RPMI7951 (cell line): ENCODE data around the gene ALPK3. TPM values are rescaled to one million over a fixed set of nuclear protein-coding genes. Genes with fewer than 3 reads are reported as not detected.

Experiments used
- DNase-seq: peaks from one replicate; pipeline ENCODE4 v3.0.0-alpha.2; 2012; ENCODE audit warnings: low read depth
- total RNA-seq: library from RNA; depleted of rRNA; stranded (reverse); fragments of >200 nt; shearing (Covaris generic); gene quantifications from 2 replicates; pipeline ENCODE4 v1.2.3, GENCODE V29; 2014; rRNA removed

Gene ALPK3, protein sequence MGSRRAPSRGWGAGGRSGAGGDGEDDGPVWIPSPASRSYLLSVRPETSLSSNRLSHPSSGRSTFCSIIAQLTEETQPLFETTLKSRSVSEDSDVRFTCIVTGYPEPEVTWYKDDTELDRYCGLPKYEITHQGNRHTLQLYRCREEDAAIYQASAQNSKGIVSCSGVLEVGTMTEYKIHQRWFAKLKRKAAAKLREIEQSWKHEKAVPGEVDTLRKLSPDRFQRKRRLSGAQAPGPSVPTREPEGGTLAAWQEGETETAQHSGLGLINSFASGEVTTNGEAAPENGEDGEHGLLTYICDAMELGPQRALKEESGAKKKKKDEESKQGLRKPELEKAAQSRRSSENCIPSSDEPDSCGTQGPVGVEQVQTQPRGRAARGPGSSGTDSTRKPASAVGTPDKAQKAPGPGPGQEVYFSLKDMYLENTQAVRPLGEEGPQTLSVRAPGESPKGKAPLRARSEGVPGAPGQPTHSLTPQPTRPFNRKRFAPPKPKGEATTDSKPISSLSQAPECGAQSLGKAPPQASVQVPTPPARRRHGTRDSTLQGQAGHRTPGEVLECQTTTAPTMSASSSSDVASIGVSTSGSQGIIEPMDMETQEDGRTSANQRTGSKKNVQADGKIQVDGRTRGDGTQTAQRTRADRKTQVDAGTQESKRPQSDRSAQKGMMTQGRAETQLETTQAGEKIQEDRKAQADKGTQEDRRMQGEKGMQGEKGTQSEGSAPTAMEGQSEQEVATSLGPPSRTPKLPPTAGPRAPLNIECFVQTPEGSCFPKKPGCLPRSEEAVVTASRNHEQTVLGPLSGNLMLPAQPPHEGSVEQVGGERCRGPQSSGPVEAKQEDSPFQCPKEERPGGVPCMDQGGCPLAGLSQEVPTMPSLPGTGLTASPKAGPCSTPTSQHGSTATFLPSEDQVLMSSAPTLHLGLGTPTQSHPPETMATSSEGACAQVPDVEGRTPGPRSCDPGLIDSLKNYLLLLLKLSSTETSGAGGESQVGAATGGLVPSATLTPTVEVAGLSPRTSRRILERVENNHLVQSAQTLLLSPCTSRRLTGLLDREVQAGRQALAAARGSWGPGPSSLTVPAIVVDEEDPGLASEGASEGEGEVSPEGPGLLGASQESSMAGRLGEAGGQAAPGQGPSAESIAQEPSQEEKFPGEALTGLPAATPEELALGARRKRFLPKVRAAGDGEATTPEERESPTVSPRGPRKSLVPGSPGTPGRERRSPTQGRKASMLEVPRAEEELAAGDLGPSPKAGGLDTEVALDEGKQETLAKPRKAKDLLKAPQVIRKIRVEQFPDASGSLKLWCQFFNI (N-terminal part only)
- total RNA-seq: 0.10 and 0.12 TPM in 2 replicates

DNA sequence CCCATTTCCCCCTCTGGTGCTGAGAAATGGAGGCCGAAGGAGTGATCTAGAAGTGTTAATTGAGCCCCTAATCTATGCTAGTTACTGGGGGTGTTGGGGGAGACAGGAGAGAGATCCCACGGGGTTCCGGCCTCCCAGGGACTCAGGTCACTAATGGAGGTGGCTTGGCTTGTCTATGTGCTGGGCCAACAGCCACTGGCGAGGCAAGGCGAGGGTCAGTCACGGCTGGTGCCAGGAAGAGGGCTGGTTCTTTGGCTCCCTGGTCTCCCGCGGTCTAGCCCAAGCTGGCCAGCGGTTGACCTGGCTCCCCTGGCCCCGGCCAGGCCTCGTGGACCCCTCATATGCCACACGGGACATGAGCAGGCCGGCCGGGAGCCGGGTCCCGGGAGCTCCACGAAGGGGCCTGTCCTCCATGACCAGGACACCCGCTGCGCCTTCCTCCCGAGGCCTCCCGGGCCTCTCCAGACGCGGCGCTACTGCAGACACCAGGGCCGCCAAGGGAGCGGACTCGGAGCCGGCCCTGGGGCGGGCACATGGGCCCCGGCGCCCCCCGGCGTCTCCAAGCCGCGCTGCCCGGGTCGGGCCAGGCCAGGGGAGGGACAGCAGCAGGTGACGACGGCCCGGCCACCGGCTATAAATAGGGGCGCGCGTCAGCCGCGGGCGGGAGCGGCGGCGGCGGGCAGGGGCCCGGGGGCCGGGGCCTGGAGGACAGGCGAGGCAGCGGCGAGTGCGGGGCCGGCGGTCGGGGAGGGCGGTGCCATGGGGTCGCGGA lies at the start of gene ALPK3:
Gene ALPK3, plus strand, starts transcription at position 663 of the 772 bp plus-strand sequence. Its CDS starts 97 bp downstream, at position 760.
- no peak for DNase-seq

DNA sequence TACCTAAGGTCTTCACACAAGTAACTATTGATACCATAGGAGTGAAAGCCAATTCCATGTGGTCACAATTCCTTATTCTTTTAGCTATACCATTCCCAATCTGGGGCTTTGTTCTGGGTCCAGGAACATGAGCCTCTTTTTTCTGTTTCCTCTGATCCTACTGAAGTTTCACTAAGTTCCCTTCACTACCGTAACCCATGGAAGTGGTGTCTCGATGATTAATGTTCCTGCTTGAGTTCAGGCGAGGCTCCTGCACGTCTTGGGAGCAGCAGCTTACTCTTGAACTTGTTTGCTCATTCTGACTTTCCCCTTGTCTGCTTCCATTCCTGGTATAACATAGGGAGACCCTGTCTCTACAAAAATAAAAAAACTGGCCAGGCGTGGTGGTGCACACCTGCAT lies 45.1 kb upstream of the ALPK3 start:
- no peak for DNase-seq

DNA sequence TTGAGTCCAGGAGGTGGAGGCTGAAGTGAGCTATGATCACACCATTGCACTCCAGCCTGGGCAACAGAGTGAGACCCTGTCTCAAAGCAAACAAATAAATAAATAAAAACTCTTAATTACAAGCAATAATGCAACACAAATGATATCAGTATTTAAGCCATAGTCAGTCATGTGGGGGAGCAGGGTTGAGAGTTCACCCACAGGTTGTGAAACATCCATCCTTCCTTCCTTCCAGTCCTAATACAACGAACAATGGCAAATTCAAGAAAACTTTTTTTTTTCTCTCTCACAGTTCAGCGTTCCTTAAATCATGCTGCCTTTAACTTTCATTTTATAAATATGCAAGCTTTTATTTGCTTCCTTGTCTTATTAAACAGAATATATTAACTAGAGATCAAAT lies 44.7 kb upstream of the ALPK3 start:
- no peak for DNase-seq

GRCh38 chr15:84773716-84774115 lies 43.4 kb upstream of the ALPK3 start:
- no peak for DNase-seq

DNA sequence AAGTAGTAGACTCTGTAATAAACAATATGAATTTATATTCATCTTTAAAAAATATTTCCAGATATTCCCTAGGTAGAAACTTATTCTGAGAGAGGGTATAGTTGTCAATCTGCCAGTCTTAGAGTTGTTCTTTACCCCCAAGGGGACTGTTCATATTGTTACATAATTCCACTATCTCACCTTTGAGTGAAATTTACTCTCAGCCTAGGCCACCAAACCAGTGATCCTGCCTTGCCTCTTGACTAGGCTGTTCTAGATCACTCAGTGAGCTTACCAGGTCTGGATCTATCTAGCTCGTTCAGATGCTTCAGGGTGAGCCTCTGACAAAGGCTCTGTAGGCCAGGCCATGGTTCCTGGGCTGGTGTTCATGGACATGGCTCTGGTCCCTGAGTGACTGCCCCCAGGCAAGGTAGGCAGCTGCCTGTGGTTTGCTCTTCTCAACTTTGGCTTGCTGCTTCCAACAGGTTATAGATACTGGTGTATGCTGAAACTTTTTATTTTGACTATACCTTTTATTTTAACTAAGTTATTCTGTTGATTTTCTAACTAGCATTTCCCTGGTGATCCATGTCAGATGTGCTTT lies 41.2 kb upstream of the ALPK3 start:
- DNase-seq: peak; percentile 50

- no peak for DNase-seq
These were observed 39.0 kb upstream of the ALPK3 start for GRCh38 chr15:84778194-84778593.

- DNase-seq: no peak
These were observed 36.7 kb upstream of the ALPK3 start for GRCh38 chr15:84780492-84780891.

DNA sequence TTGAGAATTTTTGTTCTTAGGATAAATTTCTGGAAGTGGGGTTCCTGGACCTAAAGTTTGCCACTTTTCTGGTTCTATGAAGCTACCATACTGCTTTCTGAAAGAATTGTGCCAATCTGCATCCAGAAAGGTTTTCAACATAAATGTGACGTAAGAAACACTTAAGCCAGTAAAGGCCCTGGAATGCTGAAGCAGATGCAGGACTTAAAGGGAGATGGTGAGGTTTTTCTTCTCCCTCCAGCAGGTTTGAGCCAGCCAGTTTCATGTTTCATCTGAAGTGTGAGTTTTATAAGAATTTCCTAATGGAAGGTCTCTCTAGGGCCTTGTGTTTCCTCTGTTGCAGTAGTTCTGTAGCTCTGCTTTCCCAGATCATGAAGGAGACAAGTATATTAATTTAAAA lies 35.7 kb upstream of the ALPK3 start:
- DNase-seq: no peak

- no peak for DNase-seq
These were observed 34.8 kb upstream of the ALPK3 start for GRCh38 chr15:84782346-84782745.

- no peak for DNase-seq
These were observed 33.5 kb upstream of the ALPK3 start for GRCh38 chr15:84783493-84784251.

DNA sequence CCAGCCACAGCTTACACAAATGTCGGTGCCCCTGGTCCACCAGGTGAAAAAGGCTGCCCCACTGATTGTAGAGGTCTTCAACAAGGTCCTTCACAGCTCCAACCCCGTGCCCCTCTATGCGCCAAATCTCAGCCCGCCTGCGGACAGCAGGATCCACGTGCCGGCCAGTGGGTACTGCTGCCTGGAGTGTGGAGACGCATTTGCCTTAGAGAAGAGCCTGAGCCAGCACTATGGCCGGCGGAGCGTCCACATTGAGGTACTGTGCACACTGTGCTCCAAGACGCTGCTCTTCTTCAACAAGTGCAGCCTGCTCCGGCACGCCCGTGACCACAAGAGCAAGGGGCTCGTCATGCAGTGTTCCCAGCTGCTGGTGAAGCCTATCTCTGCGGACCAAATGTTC lies 32.9 kb upstream of the ALPK3 start:
- no peak for DNase-seq

DNA sequence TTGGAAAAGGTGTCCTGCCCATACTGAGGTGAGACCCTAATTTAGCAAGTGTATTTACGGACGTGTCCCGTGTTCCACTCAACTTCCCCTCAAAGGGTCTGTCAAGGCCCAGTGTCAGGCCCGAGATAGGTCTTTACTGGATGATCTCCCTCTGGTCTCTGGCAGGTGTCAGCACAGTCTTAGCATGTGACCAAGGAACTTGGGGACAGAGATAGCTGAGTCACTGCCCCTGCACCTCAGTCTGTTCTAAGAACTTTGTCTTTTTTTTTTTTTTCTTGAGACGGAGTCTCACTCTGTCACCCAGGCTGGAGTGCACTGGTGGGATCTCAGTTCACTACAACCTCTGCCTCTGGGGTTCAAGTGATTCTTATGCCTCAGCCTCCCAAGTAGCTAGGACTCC lies 32.1 kb upstream of the ALPK3 start:
- no peak for DNase-seq

DNA sequence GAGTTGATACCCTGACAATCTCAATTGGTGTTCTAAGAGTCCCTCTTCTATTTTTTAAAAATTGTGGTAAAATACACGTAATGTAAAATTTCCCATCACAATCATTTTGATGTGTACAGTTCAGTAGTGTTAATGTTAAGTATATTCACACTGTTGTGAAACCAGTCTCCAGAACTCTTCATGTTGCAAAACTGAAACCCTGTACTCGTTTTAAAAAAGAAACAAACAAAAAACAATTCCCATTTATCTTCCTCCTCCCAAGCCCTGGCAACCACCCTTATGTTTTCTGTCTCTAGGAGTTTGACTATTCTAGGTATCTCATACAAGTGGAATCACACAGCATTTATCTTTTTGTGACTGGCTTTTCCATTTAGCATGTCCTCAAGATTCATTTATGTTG lies 28.7 kb upstream of the ALPK3 start:
- no peak for DNase-seq

DNA sequence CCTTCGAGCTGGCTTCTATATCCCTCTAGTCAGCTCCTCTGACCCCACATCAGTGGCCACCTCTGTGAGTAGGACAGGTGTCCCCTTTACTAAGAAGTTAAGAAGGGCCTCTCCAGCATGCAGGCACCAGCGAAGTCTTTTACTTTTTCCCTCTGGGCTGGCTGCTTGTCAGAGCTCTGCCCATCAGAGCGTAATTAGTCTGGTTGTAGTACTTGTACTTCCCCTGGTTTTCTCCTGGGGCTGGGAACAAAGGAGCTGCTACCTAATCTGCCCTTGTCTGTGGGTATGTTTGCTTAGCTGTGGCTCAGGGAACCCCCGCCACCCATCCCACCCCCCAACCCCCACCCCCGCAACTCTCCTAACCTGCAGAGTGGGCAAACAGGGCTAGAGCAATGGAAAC lies 27.4 kb upstream of the ALPK3 start:
- DNase-seq: no peak

DNA sequence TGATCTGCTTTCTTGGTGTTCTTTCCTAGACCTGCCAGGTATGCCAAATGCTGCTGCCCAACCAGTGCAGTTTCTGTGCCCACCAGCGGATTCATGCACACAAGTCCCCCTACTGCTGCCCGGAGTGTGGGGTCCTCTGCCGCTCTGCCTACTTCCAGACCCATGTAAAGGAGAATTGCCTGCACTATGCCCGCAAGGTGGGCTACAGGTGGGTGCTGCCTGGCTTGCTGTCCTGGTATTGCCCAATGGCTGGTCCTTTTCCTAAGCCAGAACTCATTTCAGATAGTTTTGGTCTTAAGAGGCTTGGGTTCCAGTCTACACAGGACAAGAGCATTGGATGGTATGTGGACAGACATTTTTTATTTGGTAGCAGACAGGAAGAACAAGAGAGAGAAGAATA lies 26.5 kb upstream of the ALPK3 start:
- no peak for DNase-seq

DNA sequence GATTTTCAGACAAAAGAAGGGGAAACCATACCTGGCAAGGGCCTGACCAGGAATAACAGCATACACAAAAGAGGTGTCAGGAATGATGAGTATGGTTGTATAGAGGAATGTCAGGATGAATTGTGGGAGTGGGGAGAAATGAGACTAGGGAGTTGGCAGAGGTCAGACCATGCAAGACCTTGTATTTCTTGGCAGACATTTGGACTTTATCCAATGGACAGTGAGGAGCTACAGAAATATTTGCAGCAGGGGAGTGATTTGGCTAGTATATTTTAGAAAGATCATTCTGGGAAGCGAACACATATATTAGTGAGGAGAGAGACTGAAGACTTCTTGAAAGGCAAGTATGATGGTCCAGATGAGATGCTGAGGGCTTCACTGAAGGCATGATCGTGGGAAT lies 25.4 kb upstream of the ALPK3 start:
- DNase-seq: no peak

DNA sequence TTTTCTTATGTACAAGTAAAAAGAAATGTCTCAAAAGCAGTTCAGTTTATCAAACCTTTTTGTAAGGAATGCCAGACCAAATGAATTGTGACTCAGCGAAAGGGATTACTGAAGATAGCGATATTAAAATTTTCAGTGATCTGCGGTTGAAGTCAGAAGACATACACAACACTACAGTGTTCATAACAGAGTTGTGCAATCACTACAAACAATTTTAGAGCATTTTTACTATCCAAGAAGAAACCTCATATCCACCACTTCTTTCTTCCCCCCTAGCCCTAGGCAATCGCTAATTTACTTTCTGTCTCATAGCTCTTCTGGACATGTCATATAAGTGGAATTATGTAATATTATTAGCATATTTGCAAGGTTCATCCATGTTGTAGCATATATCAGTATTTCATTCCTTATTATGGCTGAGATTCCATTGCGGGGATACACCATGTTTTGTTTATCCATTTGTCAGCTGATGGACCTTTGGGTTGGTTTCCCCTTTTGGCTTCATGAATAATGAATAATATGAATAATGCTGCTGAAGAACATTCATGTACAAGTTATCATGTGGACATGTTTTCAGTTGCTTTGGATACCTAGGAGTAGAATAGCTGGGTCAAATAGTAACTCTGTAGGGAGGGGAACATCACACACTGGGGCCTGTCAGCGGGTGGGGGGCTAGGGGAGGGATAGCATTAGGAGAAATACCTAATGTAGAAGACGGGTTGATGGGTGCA lies 23.6 kb upstream of the ALPK3 start:
- no peak for DNase-seq

- DNase-seq: no peak
These were observed 23.0 kb upstream of the ALPK3 start for GRCh38 chr15:84794162-84794547.

DNA sequence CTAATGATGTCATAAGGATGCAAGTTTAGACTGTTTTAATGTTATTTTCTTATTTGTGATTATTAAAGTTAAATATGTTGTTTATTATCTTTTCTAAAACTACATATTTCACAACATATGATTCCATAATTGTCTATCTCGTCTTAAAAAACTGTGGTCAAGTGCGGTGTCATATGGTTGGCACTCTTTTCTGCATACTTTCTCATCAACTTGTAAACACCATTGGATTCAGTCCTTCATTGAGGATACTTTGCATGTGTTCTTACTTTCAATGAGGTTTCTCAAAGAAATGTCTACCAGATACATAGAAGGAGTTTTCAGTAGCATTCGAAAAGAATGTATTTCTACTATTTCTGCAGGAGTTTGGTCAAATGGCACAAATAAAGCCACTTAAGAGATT lies 22.0 kb upstream of the ALPK3 start:
- no peak for DNase-seq
